A673 (cell line): ENCODE measurements around the gene CLK1.

ENCODE experiments used
- CTCF ChIP-seq: fragments of 300-800, 200-600 bp; sonication (generic); conservative IDR thresholded peaks from 2 replicates; pipeline ENCODE4 v1.5.1; 2017; ENCODE audit warnings: low read depth, mild to moderate bottlenecking, antibody characterized with exemption, low read length, moderate library complexity, mixed read lengths
- EZH2 ChIP-seq: fragments of 200-600 bp; sonication (generic); IDR thresholded peaks from 2 replicates; pipeline ENCODE4 v1.6.1; 2017; ENCODE audit warnings: borderline replicate concordance, low read depth, mild to moderate bottlenecking, mixed read lengths, antibody characterized with exemption, low read length; ENCODE audit not compliant: poor library complexity, severe bottlenecking

GRCh38 chr2:200828572-200829257 is 35.7 kb downstream of the CLK1 start:
- TF ChIP-seq CTCF (no peak), EZH2 (no peak)
